HFFc6 (cell line): ENCODE data around the gene ARFGEF2. TPM values are rescaled to one million over a fixed set of nuclear protein-coding genes. Genes with fewer than 3 reads are reported as not detected.

Experiments used
- DNase-seq: peaks from one replicate; pipeline ENCODE4 v3.0.0-alpha.2; 2018
- H3K27ac Mint-ChIP-seq: 2 replicates; pipeline ENCODE4 v1.8.0; 2020; ENCODE audit warnings: mild to moderate bottlenecking, mixed read lengths
- H3K27me3 Mint-ChIP-seq: 2 replicates; pipeline ENCODE4 v1.8.0; 2021; ENCODE audit warnings: mild to moderate bottlenecking, moderate library complexity, mixed read lengths; ENCODE audit not compliant: insufficient read depth
- H3K36me3 Mint-ChIP-seq: 2 replicates; pipeline ENCODE4 v1.8.0; 2021; ENCODE audit warnings: low read depth, mixed read lengths
- H3K4me1 Mint-ChIP-seq: 2 replicates; pipeline ENCODE4 v1.8.0; 2020; ENCODE audit warnings: low read depth, mixed read lengths
- H3K4me3 Mint-ChIP-seq: 2 replicates; pipeline ENCODE4 v1.8.0; 2020; ENCODE audit warnings: mild to moderate bottlenecking, moderate library complexity, mixed read lengths
- H3K9me3 Mint-ChIP-seq: 2 replicates; pipeline ENCODE4 v1.8.0; 2020; ENCODE audit warnings: mild to moderate bottlenecking, mixed read lengths
- total RNA-seq, 6 experiments: library from RNA; stranded (reverse); fragmentation: NEBNext Ultra II Directional; extraction: Animal tissue kit (Norgen Biotek cat#: 25700); gene quantifications; 2 replicates in 1 of 6; 3 replicates in 5 of 6; pipeline ENCODE4 v1.2.3, GENCODE V29; 2021
- TF ChIP-seq, protein P1 (sequence below): fragments of 200-600 bp; sonication (generic); IDR thresholded peaks from 2 replicates; pipeline ENCODE4 v1.5.0; 2021; ENCODE audit warnings: antibody characterized with exemption, mild to moderate bottlenecking

Gene ARFGEF2
- total RNA-seq, 6 experiments from 2014 or later = 25.4 to 28.3 (median 26.2) TPM

DNA sequence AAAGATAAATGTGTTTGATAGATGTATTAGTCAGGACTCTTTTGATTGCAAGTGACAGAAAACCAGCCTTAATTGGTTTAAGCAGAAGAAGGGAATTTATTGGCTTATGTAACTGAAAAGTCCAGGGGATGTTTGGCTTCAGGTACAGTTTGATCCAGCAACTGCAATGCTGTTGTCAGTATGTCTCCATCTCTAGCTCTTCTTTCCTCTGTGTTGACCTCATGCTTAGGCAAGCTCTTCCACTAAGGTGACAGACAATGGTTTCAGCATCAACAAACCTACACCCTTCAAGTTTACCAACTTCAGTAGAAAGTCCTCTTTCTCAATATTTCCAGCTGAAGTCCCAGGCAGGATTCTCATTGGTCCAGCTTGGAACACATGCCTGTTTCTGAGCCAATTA lies 28.1 kb upstream of the ARFGEF2 start:
- no peak overlapping the region for H3K4me3 Mint-ChIP-seq
- peaks cover 36% of the 10 kb centered on the region for H3K27me3 Mint-ChIP-seq
- H3K4me1 Mint-ChIP-seq = peaks cover 18% of the 10 kb centered on the region
- H3K27ac Mint-ChIP-seq = no peak overlapping the region
- peaks cover 5% of the 10 kb centered on the region for H3K36me3 Mint-ChIP-seq
- no peak for DNase-seq
- TF ChIP-seq, protein P1, sequence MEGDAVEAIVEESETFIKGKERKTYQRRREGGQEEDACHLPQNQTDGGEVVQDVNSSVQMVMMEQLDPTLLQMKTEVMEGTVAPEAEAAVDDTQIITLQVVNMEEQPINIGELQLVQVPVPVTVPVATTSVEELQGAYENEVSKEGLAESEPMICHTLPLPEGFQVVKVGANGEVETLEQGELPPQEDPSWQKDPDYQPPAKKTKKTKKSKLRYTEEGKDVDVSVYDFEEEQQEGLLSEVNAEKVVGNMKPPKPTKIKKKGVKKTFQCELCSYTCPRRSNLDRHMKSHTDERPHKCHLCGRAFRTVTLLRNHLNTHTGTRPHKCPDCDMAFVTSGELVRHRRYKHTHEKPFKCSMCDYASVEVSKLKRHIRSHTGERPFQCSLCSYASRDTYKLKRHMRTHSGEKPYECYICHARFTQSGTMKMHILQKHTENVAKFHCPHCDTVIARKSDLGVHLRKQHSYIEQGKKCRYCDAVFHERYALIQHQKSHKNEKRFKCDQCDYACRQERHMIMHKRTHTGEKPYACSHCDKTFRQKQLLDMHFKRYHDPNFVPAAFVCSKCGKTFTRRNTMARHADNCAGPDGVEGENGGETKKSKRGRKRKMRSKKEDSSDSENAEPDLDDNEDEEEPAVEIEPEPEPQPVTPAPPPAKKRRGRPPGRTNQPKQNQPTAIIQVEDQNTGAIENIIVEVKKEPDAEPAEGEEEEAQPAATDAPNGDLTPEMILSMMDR = no peak
- peaks cover 7% of the 10 kb centered on the region; the same call in 1 of the 2 replicates for H3K9me3 Mint-ChIP-seq

DNA sequence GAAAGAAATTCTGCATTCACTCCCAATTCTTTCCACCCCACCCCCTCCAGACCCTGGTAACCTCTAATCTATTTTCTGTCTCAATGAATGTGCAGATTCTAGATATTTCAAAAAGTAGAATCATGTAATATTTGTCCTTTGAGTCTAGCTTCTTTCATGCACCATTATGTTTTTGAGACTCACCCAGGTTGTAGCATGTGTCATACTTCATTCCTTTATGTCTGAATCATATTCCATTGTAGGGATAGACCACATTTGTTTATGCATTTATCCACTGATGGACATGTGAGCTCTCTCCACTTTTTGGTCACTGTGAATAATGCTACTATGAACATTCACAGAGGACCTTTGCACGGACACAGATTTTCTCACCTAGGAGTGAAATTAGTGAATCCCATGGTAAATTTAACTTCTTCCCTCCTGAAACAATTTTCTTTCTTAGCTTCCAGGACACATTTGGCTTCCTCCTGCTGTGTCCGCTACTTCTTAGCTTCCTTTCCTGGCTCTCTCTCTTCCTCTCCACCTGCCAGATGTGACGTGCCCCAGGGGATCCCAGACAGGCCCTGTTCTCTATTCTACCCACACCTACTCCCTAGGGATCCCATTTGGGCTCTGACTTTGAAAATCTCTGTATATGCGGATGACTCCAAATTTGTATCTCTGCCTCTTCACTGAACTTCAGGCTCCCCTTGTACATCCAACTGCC lies 24.1 kb upstream of the ARFGEF2 start:
- H3K27ac Mint-ChIP-seq = peak overlapping the region; percentile 59
- no peak overlapping the region for H3K4me3 Mint-ChIP-seq
- H3K27me3 Mint-ChIP-seq = peaks cover 25% of the 10 kb centered on the region
- peaks cover 5% of the 10 kb centered on the region for H3K36me3 Mint-ChIP-seq
- DNase-seq = peak; percentile 89
- TF ChIP-seq, protein P1 = no peak
- peaks cover 7% of the 10 kb centered on the region for H3K9me3 Mint-ChIP-seq
- H3K4me1 Mint-ChIP-seq = peaks cover 18% of the 10 kb centered on the region

GRCh38 chr20:48898210-48898609 lies 23.3 kb upstream of the ARFGEF2 start:
- TF ChIP-seq, protein P1 = no peak
- Mint-ChIP-seq H3K4me3 (peak overlapping the region; percentile 20; the same call in 1 of the 2 replicates), H3K36me3 (peaks cover 5% of the 10 kb centered on the region), H3K27me3 (peaks cover 24% of the 10 kb centered on the region), H3K27ac (peak overlapping the region; percentile 69), H3K9me3 (peaks cover 7% of the 10 kb centered on the region), H3K4me1 (peaks cover 18% of the 10 kb centered on the region)
- peak; percentile 49 for DNase-seq

- H3K4me3 Mint-ChIP-seq = no peak overlapping the region
- H3K27me3 Mint-ChIP-seq = peaks cover 26% of the 10 kb centered on the region
- peaks cover 18% of the 10 kb centered on the region for H3K4me1 Mint-ChIP-seq
- H3K36me3 Mint-ChIP-seq = no peaks in the 10 kb centered on the region
- TF ChIP-seq, protein P1 = no peak
- no peaks in the 10 kb centered on the region; the same call in 1 of the 2 replicates for H3K9me3 Mint-ChIP-seq
- no peak overlapping the region for H3K27ac Mint-ChIP-seq
- DNase-seq = no peak
Observed at GRCh38 chr20:48898896-48899530, 22.5 kb upstream of the ARFGEF2 start.

GRCh38 chr20:48899881-48900280 lies 21.6 kb upstream of the ARFGEF2 start:
- Mint-ChIP-seq H3K36me3 (no peaks in the 10 kb centered on the region), H3K27me3 (peaks cover 26% of the 10 kb centered on the region), H3K27ac (no peak overlapping the region), H3K4me1 (peaks cover 24% of the 10 kb centered on the region), H3K4me3 (no peak overlapping the region), H3K9me3 (no peaks in the 10 kb centered on the region; the same call in 1 of the 2 replicates)
- TF ChIP-seq, protein P1 = no peak
- no peak for DNase-seq
